Panc1 (cell line): ENCODE data around the gene ANAPC5. TPM values are rescaled to one million over a fixed set of nuclear protein-coding genes. Genes with fewer than 3 reads are reported as not detected.
"Not testable (repeated sequence)": the region's sequence is repeated elsewhere in the genome, so short reads cannot be mapped to it uniquely, and the experiment has no call there.

Source experiments
- ATAC-seq: fragments of 200-7000 bp; cut with Tn5 transposase; 2 replicates; pipeline ENCODE4 v1.9.1; 2020; ENCODE audit warnings: mild to moderate bottlenecking, moderate library complexity
- BruUV-seq: library from RNA; stranded (reverse); fragments of 400-500 nt; replicated peaks from 2 replicates; lab custom pipeline; 2021; lab: Mats Ljungman, UMichigan
- CTCF ChIA-PET: fragments of 300-600 bp; sonication (Branson Sonifier 250); formaldehyde crosslinking; loops from one replicate; lab custom pipeline; 2022; ENCODE audit warnings: antibody characterized with exemption; lab: Charles Lee
- POLR2A ChIA-PET: fragments of 300-600 bp; sonication (Branson Sonifier 250); formaldehyde crosslinking; loops from one replicate; lab custom pipeline; 2022; ENCODE audit warnings: antibody characterized with exemption; lab: Charles Lee
- DNase-seq: peaks from one replicate; pipeline ENCODE4 v3.0.0-alpha.2; 2010; ENCODE audit warnings: low read depth, low spot score
- H3K27ac ChIP-seq: 2 replicates; pipeline ENCODE4 v1.5.1; 2011; ENCODE audit warnings: mild to moderate bottlenecking, low read length, inconsistent platforms
- H3K27me3 ChIP-seq: fragments of 200-500 bp; sonication (Bioruptor generic); 2 replicates; pipeline ENCODE4 v1.6.0; 2014; ENCODE audit warnings: low read length, inconsistent platforms; ENCODE audit not compliant: control insufficient read depth, insufficient read depth
- H3K36me3 ChIP-seq: fragments of 200-500 bp; sonication (Bioruptor generic); 2 replicates; pipeline ENCODE4 v1.5.1; 2014; ENCODE audit warnings: inconsistent platforms, mild to moderate bottlenecking, low read length, moderate library complexity; ENCODE audit not compliant: control insufficient read depth, insufficient read depth
- H3K4me1 ChIP-seq: 2 replicates; pipeline ENCODE4 v1.5.1; 2011; ENCODE audit warnings: inconsistent platforms, mild to moderate bottlenecking, low read length, moderate library complexity; ENCODE audit not compliant: control insufficient read depth, insufficient read depth
- H3K4me3 ChIP-seq, 2 experiments: 2 replicates each; pipeline ENCODE4 v1.5.1; 2011 to 2012; ENCODE audit warnings: low read depth in 2 of 2, low read length in 2 of 2, mild to moderate bottlenecking in 2 of 2, inconsistent platforms in 1 of 2, moderate library complexity in 1 of 2
- H3K9me3 ChIP-seq: fragments of 200-500 bp; sonication (Bioruptor generic); 2 replicates; pipeline ENCODE4 v1.5.1; 2014; ENCODE audit warnings: low read depth, mild to moderate bottlenecking, inconsistent platforms, low read length, moderate library complexity; ENCODE audit not compliant: control insufficient read depth, insufficient read depth
- CTCF ChIP-seq: fragments of 450-650 bp; IDR thresholded peaks from 2 replicates; pipeline ENCODE4 v1.5.1; 2017; ENCODE audit warnings: mild to moderate bottlenecking
- POLR2AphosphoS5 ChIP-seq: IDR thresholded peaks from 2 replicates; pipeline ENCODE4 v1.6.1; 2012; ENCODE audit warnings: mild to moderate bottlenecking, low read depth, low read length, moderate library complexity
- REST ChIP-seq, 2 experiments: IDR thresholded peaks; 2 replicates each; pipeline ENCODE4 v1.6.1; 2011 to 2012; ENCODE audit warnings: low read depth in 2 of 2, control low read depth in 1 of 2, low read length in 1 of 2, mild to moderate bottlenecking in 1 of 2, moderate library complexity in 1 of 2; ENCODE audit not compliant: insufficient read depth in 1 of 2
- SIN3A ChIP-seq: IDR thresholded peaks from 2 replicates; pipeline ENCODE4 v1.6.1; 2012; ENCODE audit warnings: low read depth, mild to moderate bottlenecking, low read length, moderate library complexity, borderline replicate concordance; ENCODE audit not compliant: insufficient read depth
- TCF7L2 ChIP-seq: IDR thresholded peaks from 2 replicates; pipeline ENCODE4 v1.6.1; 2011; ENCODE audit warnings: mild to moderate bottlenecking, low read depth, low read length, inconsistent platforms
- in situ Hi-C: cut with HindIII; loops from 2 replicates; pipeline ENCODE4 v1.10.0; 2016; ENCODE audit warnings: low sequenced_read_pairs, low pct_unique_long_range_greater_than_20kb
- intact Hi-C: fragments of 100-400 bp; cut with micrococcal nuclease; formaldehyde crosslinking; loops from one replicate; pipeline ENCODE4 v1.10.0; 2022; ENCODE audit not compliant: unreplicated experiment
- total RNA-seq: library from RNA; stranded (reverse); gene quantifications from one replicate; pipeline ENCODE4 v1.2.1, GENCODE V29; 2021; ENCODE audit not compliant: unreplicated experiment

The ANAPC5 gene
- total RNA-seq, 1 experiment from 2014 or later = 101 TPM

- no peaks in the 10 kb centered on the region for H3K27me3 ChIP-seq
- no peak overlapping the region for H3K27ac ChIP-seq
- TF ChIP-seq SIN3A (no peak), POLR2AphosphoS5 (no peak), TCF7L2 (no peak), CTCF (no peak), REST (IDR thresholded peaks at IDR 0.05; ENCODE audit: insufficient read depth in 1 of 2, low read depth in 2 of 2, low read length in 1 of 2) (no peak)
- no peaks in the 10 kb centered on the region for H3K36me3 ChIP-seq
- H3K4me1 ChIP-seq = no peaks in the 10 kb centered on the region
- no peak for ATAC-seq
- CTCF ChIA-PET = no interaction called here
- DNase-seq = no peak
- BruUV-seq = no TSS peak
- POLR2A ChIA-PET = no interaction called here
- H3K4me3 ChIP-seq = no peak overlapping the region
- H3K9me3 ChIP-seq = no peaks in the 10 kb centered on the region
- intact Hi-C loops (no loop called here), in situ Hi-C loops (no loop called here)
Measured at GRCh38 chr12:121390856-121391255, 38.6 kb upstream of the ANAPC5 start.

- intact Hi-C loops (no loop called here), in situ Hi-C loops (no loop called here)
- POLR2A ChIA-PET = no interaction called here
- BruUV-seq = no TSS peak
- Histone ChIP-seq H3K27me3 (no peaks in the 10 kb centered on the region), H3K4me1 (no peaks in the 10 kb centered on the region), H3K27ac (no peak overlapping the region), H3K36me3 (no peaks in the 10 kb centered on the region), H3K4me3 (no peak overlapping the region), H3K9me3 (no peaks in the 10 kb centered on the region)
- ATAC-seq = no peak
- CTCF ChIA-PET = no interaction called here
- TF ChIP-seq REST (IDR thresholded peaks at IDR 0.05; ENCODE audit: insufficient read depth in 1 of 2, low read depth in 2 of 2, low read length in 1 of 2) (no peak), POLR2AphosphoS5 (no peak), CTCF (no peak)
- DNase-seq = no peak
Measured at GRCh38 chr12:121388421-121388981, 36.3 kb upstream of the ANAPC5 start.

- ChIA-PET CTCF (interaction anchor here (0.6 to 0.7 kb wide), 3 partner anchors 87 to 191 kb away, joined by 5 to 7 read pairs (median 6); no protein-coding TSS in a partner anchor), POLR2A (interaction anchor here (0.6 kb wide), 1 partner anchor 27 kb away, joined by 6 read pairs; no protein-coding TSS in a partner anchor)
- H3K27me3 ChIP-seq, in situ Hi-C loops, H3K4me1 ChIP-seq, H3K27ac ChIP-seq, ATAC-seq, H3K4me3 ChIP-seq, BruUV-seq, DNase-seq, H3K36me3 ChIP-seq, intact Hi-C loops, H3K9me3 ChIP-seq: not testable (repeated sequence)
Measured at GRCh38 chr12:121384891-121385290, 32.7 kb upstream of the ANAPC5 start.
